HG03469 (cell line): ENCODE data around the gene ESYT2.
A peak's percentile ranks its signal among the peaks of the same experiment; 100 is the strongest.
"Not testable (repeated sequence)": the region's sequence is repeated elsewhere in the genome, so short reads cannot be mapped to it uniquely, and the experiment has no call there.

Experiments
- ATAC-seq: cut with Tn5 transposase; IDR thresholded peaks from one replicate; pipeline ENCODE4 v1.9.1; 2021; ENCODE audit warnings: mild to moderate bottlenecking, moderate library complexity, moderate number of reproducible peaks; ENCODE audit not compliant: unreplicated experiment

Gene ESYT2

DNA sequence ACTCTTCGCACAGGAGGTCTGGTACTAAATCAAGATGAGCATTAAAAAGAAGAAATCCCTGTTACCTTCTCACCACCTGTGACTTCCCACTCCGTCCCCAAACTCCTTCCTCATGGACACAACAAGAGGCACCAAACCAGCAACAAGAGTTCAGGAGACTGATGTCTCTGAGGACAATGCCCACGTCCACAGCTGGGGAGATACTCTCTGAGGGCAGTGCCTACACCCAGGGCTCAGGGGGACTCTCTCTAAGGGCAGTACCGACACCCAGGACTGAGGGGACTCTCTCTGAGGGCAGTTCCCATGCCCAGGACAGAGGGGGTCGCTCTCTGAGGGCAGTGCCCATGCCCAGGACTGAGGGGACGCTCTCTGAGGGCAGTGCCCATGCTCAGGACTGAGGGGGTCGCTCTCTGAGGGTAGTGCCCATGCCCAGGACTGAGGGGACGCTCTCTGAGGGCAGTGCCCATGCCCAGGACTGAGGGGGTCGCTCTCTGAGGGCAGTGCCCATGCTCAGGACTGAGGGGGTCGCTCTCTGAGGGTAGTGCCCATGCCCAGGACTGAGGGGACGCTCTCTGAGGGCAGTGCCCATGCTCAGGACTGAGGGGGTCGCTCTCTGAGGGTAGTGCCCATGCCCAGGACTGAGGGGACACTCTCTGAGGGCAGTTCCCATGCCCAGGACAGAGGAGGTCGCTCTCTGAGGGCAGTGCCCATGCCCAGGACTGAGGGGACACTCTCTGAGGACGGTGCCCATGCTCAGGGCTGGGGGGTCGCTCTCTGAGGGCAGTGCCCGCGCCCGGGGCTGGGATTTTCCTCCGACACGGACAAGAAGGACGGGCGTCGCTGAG lies 125.4 kb downstream of the ESYT2 start:
- not testable (repeated sequence) for ATAC-seq

DNA sequence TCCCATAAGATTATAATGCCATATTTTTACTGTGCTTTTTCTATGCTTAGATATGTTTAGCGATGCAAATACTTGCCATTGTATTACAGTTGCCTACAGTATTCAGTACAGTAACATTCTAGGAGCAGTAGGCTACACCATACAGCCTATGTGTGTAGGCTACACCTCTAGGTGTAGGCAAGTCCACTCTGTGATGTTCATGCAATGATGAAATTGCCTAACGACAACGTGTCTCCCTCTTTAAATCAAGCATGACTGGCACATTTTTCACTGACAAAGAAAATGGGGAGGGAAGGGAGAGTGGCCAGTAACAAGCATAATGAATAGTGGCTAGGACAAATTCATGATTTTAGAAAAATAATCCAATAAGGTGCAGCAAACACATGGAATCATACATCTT lies 126.4 kb downstream of the ESYT2 start:
- ATAC-seq, result no peak

DNA sequence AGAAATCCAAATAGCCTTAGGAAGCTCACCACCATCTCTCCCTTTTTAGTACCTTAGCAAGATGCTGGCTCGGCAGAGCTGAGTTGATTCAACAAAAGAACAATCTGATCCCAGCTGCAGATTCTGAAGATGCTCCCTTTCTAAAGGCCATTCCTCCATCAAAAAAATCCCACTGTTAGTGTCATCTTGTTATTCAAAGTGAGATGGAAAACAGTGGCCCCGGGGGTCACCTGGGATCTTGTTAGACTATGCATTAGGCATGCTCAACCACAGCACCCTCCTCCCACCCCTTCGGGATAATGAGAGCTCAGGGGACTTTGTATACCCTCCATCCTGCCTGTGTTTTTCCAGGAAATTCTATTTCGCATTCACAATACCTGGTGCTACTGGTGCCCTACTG lies 127.1 kb downstream of the ESYT2 start:
- no peak for ATAC-seq

DNA sequence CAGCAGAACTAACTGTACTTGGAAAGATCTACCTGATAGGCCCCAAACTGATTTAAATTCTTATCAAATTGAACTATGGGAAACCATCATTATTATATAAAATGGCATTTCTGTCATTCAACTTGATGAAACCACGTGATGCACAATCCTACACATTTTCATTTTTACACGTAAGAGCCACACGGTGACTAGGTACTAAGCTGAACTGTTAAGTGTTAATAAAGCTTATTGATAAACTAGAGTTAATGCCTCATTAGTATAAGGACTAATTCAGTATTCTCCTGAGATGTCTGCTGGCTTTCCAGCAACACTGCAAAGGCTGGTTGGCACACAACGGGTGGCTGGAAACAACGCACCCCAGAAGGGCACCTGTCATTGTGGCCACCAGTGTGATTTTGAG lies 129.3 kb downstream of the ESYT2 start:
- no peak for ATAC-seq

DNA sequence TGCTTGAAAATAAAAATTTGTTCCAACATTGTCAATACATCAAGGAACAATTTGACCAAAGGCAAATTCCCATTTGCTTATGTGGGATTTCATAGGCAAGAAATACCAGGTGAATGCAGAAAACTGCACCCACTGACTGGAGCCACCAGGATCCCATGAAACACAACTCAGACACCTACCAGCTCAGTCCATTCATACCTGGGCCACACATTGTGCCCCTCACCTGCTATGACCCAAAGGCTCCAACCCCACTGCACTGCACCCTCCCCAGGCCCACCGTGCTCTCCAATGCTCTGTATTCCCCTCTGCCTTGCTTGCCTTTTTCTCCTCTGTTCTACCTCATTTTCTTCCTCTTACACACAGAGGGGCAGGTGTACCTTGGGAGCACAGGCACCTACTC lies 130.0 kb downstream of the ESYT2 start:
- no peak for ATAC-seq

DNA sequence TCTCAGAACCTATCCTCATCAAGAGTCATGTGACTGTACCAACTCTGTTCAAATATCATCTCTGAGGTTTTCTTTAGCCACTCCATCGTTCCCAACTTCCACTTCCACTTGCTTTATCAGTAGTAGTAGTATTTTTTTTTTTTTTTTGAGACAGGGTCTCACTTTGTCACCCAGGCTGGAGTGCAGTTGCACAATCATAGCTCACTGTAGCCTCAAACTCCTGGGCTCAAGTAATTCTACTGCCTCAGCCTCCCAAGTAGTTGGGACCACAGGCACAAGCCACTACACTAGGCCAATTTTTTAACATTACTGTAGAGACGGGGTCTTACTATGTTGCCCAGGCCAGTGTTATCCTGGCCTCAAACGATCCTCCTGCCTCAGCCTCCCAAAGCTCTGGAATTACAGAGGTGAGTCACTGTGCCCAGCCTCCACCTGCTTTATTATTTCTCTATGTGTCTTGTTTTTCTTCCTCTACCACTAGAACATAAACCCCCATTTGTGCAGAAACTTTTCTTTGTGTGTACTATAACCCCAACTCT lies 130.6 kb downstream of the ESYT2 start:
- no peak for ATAC-seq

DNA sequence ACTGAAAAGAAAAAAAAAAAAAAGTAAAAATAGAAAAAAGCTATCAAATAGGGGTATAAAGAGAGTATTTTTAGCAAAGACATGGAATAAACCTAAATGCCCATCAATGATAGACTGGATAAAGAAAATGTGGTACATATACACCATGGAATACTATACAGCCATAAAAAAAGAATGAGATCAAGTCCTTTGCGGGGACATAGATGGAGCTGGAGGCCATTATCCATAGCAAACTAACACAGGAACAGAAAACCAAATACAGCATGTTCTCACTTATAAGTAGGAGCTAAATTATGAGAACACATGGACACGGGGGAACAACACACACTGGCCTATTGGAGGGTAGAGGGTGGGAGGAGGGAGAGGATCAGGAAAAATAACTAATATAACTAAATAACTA lies 131.7 kb downstream of the ESYT2 start:
- ATAC-seq, result not testable (repeated sequence)

DNA sequence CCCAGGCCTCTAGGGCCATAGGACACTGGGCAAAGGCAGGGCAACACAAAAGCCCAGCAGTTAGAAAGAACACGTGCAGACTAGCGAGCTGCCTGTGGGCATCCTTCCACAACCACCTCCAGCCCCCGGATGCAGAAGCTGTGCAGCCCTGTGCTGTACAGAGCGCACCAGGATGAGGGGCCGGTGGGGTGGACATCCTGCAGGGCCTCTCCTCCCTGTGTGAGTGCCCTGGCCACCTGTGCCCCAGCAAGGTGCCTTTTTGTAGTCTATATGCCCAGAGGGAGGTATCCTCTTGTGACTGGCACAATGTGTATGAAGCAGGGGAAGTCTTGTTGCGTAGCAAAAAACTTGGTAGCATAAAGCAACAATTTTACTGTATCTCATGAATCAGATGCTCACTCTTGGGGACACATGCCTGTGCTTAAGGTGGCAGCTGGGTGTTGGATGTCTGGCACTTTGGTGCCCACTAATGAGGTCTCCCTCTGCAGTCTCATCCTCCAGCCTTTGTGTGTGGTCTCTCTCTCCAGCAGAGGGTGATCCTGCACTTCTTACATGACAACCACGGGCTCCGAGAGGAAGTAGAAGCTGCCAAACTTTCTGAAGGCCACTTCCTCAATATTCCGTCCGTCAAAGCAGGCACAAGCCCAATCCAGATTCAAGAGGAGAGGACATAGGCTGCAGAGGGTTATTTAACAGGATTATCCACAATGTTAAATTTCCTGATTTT lies 133.4 kb downstream of the ESYT2 start:
- peak; percentile 82 for ATAC-seq

DNA sequence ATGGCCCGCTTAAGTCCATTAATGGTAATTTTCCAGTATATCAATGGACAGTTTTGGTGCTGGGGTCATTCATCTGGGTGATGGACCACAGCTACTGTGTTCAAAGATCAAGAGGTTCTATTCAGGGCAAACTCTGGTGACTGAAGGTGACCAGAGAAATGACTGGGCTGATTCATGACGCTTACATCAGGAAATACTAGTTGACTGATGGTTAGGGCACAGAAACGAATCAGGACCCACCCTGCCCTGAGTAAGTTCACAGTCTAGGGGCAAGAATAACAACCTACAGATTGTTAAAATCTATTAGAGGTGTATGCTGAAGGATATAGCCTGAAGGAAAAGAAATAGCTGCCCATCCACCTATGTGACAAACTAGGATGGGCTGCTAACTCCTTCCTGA lies 134.3 kb downstream of the ESYT2 start:
- no peak for ATAC-seq

DNA sequence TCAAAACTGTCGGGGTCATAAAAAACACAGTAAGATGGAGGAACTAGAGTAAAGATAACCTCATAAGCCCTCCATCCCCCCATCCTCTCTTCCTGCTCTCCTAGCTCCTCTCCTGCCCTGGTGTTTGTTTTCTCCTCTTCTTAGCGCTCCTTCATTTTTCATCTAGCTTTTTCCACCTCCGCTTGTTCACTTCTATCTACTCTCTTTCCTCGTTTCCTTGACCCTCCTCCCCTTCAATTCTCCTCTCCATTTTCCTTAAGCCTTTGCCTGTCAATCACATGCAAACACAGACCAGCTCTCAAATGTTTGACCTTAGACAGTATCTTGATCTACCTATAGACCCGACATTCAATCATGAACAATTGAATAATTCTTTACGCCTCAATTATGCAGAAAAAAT lies 134.7 kb downstream of the ESYT2 start:
- no peak for ATAC-seq

DNA sequence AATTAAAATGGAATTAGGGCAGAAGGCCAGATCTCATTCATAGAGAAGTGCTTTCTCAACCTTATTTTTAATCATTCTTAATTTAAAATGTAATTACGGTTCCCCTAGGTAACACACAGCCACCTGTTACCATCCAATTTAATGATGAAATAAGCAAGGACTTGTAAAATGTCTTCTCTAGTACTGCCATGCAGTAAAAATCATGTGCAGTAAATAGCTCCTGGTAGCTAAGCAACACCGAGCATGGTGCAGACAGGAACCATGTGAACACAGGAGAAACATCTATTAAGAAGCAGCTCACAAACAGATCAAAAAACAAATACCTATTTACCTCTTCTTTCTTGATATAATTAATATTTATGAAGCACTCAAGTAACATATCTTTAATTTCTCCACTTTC lies 139.8 kb downstream of the ESYT2 start:
- ATAC-seq, result no peak

DNA sequence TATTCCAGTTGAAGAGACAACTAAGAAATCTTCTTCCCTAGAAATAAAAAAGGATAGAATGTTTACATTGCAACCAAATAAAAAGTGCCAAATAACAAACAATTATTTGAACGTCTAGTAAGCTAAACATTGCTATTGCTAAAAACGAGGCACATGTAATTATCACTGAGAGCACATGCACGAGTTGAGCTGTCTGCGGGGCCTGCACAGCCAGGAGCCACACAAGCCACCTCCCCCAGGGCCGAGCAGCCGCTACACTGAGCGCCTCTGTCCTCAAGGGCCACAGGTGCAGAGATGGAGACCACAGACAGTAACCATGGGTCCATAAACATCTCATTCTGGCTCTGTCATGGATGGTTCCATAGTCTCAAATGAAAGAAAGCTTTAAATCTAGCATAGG lies 141.9 kb downstream of the ESYT2 start:
- no peak for ATAC-seq

DNA sequence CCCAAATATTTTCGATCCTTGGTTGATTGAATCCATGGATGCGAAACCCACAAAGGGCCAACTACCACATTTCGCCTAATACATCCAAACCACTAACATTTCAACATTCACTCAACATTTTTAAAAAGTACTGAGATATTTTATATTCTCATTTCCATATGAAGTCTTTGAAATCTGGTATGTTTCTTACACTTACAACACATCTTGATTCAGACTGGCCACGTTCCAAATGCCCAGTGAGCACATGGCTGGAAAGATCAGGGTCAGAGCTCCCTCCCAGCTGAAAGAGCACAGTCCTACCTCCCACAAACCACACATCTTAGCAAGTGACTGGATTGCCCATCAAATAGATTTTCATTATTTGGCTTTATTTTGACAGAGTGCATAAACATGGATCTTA lies 143.6 kb downstream of the ESYT2 start:
- no peak for ATAC-seq

DNA sequence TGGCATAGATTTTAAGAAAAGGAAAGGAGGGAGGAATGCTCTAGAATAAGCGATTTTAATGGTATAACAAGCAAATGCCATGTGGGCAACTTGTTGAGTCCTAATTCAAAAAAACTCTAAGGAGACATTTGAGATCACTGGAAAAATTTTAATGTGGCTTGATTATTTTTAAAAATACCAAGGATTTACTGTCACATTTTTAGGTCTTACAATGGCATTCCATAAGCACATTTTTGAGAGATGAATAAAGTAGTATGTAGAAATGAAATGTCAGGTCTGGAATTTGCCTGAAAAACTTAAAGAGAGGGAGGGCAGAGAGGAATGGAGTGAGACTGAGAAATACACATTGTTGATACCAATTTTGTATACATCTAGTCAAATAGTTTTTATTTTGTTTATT lies 145.0 kb downstream of the ESYT2 start:
- ATAC-seq, result no peak

DNA sequence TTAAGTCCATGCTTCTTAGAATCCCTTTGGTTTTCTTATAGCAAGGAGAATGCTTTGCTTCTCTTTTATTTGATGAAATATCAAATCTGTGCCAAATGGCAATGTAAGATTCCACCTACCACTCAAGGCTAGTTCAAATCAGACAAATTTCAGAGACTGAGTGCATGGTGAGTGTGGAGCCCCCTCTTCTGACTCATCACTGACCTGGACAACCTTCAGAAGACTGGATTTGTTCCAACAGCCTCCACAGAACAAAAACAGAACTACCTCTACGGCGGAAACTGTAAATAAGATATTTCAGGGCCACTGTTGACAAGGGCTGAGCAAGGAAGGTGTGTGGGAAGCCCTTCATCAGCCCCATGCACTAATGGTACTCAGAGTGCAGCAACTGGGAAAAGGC lies 145.8 kb downstream of the ESYT2 start:
- no peak for ATAC-seq

DNA sequence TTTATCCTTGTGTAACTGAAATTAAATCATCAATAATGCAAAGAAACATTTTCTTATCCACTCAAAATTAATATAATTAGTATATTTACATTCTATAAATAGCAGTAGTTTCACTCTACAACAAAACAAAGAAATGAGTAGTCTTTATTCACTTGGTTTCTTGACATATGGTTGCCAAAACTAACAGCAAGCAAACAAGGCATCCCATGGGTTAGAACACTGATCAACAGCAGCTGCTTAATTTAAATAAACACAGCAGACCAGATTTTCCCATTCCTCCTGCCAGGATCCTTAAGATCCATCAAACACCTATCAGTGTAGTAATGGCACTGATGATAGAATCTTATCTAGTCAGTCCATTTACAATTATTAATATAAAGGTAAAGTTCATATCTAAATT lies 146.9 kb downstream of the ESYT2 start:
- ATAC-seq, result no peak
